Measurements from ENCODE around the gene RASA3.

Gene RASA3

GRCh38 chr13:114054830-114055439 is 77.5 kb downstream of the RASA3 start:
- DNase-seq (ENCODE audit: low spot score): no peak

DNA sequence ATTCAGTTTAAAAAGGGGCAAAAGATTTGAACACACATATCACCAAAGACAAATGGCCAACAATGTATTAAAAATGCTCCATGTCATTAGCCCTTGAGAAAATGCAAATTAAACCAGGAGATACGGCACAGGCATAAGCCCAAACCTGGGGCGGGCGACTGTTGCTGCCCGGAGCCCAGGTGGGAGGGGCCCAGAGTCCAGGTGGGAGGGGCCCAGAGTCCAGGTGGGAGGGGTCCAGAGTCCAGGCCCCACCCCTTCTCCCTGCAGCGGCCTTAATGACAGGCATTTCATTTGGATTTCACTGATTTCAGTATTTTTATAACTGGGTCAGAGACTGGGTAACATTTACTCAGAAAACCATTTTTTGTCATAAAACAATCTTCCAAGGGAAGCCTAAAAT is 78.2 kb downstream of the RASA3 start:
- no peak for DNase-seq (ENCODE audit: low spot score)

- no peak for DNase-seq (ENCODE audit: low spot score)
Observed at GRCh38 chr13:114053026-114053425, 79.4 kb downstream of the RASA3 start.

- no peak for DNase-seq (ENCODE audit: low spot score)
Observed at GRCh38 chr13:114050536-114051450, 81.6 kb downstream of the RASA3 start.

- DNase-seq (ENCODE audit: low spot score): no peak
Observed at GRCh38 chr13:114049626-114050101, 82.8 kb downstream of the RASA3 start.

GRCh38 chr13:114049026-114049425 is 83.4 kb downstream of the RASA3 start:
- DNase-seq (ENCODE audit: low spot score): no peak

DNA sequence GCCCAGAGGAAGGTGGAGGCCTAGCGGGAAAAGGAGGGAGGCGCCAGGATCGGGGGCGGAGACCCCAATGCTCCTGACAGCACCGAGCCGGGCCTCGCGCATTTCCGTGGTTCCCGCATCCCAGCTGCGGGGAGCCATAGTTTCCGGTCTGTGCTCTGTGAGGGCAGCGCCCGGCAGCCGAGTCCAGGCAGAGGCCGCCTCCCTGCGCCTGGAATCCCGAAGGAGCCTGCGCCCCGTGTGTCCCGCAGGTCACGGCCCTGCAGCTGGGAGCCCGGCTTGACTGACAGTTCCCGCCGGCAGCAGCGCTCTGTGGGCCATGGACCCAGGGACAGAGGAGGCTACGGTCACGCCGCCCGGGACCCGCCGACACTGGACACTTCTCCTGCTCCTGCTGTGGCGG is 84.0 kb downstream of the RASA3 start:
- DNase-seq (ENCODE audit: low spot score): no peak

DNA sequence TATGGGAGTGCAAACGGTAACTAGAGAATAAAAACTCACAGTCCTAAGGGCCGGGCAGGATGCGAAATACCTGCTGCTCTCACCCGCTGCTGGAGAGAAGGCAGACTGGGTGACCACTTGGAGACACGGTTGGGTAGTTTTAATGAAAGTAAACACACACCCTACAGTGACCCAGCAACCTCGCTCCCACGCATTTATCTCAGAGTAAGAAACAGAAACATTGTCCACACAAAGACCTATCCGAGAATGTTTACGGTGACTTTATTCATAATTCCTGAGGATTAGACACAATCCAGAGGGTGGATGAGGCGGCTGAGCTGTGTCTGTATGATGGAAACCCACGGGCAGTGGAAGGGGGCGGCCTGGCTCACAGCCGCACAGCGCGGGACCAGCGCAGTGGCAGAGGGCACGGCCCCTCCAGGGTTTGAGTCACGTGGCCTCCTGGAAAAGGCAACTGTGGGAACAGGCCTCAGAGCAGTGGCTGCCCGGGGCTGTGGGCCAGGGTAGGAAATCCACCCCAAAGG is 85.0 kb downstream of the RASA3 start:
- DNase-seq (ENCODE audit: low spot score): no peak

DNA sequence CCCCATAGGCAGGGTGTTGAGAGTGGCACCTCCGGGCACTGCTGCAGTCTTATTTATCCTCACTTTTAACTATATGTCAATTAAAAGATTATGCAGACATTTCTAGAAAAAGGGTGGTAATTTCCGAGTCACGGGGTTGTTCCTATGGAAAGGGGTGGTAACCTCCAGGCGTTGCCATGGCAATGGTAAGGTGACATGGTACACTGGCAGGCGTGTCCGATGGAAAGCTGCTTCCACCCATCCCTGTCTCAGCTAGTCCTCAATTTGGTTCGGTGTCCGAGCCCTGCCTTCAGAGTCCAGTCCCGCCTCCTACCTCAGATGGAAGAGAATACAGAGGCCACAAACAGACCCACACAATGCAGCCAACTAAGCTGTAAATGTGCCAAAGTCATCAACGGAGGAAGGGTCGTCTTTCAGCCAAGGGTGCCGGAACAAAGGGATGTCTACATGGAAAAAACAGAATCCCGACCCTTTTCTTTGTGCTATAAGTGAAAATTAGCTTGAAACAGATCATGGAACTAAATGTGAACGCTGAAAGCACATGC is 85.9 kb downstream of the RASA3 start:
- DNase-seq (ENCODE audit: low spot score): no peak

DNA sequence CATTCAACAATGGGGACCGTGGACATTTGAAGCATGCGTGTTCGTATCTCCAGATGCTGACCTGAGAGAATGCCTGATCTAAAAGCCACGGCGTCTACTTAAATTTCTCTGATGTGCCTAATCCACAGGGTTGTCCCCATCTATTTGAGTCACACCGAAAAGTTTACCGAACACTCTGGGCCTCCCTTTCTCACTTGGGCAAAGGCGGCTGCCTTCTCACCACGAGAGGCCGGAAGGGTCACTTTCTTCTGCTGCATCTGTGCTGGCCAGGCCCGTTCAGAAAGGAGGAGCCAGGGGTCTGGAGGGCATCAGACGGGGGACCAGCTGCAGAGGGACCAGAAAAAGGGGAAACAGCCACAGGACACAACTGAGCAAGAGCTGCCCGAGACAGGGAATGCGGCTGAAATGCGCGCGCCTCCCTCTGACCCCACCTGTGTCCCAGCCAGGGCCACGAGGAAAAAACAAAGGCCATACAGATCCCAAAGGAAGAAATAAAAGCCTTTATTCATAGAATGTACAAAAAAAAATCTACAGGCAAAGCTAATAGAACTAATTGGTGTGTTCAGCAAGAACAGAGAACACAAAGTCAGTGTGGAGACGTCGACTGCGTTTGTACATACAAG is 87.2 kb downstream of the RASA3 start:
- DNase-seq (ENCODE audit: low spot score): no peak

DNA sequence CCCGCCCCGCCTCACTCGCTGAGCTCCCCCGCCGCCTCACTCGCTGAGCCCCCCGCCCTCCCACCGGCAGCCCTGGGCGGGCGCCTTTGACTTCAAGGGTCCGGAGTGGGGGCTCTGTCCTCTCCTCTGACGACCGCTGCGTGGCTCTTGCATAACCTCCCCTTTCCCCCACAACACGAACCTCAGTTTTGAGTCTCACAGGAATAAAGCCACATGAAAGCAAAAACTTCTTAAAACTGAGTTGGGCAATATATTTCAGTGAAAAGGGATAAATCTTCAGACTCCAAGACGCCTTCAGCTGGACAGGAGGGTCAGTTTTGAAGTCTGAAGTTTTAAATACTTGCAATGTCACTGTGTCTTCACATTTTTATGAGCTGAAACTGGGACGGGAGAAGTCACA is 87.9 kb downstream of the RASA3 start:
- DNase-seq (ENCODE audit: low spot score): no peak

GRCh38 chr13:114043421-114044053 is 88.9 kb downstream of the RASA3 start:
- DNase-seq (ENCODE audit: low spot score): no peak

DNA sequence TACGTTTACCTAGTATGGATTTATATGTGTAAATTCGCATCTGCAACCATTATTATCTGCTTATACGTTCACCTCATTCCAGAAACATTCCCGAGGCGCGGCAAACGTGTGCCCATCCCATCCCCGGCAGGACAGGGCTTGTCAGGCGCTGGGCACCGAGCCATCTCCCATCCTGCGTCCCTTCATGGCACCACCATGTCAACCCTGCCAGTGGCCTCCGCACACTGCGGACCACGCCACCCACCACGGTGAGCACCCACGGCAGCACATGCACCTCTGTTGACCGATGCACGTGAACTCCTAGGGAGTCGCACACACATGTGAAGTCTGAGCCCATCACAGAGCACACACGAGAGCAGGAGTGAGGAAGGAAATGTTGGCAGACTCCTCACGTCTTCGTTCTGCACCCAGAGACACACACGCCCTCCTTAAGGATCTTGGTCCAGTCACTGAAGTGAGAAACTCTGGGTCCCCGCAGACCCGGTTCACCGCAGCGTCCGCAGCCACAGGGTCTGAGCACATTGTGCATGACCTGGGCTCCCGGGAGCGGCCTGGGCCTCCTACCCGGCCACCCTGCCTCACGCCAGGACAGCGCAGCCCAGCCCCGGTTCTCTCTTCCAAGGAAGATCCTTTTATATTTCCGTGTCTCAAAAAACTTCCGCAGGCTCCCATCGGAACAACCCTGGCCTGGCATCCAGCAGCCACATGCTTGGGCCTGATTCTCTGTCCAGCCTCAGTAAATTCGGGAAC is 90.2 kb downstream of the RASA3 start:
- no peak for DNase-seq (ENCODE audit: low spot score)

DNA sequence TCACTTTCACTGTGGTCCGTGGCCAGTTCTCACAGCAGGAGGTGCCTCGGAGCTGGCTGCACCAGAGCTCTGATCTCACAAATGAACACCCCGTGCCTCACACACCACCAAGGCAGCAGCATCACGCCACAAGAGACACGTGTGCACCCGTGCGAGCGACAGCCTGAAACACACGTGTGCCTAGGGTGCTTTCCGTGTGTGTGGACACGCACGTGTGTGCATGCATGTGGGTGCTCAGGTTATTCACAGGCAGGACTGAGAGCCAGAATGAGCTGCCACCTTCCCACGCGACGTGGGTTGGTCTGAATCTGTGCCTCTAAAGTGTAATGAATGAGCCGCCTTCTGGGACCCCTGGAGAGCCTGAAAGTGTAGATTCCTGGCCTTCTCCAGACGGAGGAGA is 90.9 kb downstream of the RASA3 start:
- DNase-seq (ENCODE audit: low spot score): no peak

DNA sequence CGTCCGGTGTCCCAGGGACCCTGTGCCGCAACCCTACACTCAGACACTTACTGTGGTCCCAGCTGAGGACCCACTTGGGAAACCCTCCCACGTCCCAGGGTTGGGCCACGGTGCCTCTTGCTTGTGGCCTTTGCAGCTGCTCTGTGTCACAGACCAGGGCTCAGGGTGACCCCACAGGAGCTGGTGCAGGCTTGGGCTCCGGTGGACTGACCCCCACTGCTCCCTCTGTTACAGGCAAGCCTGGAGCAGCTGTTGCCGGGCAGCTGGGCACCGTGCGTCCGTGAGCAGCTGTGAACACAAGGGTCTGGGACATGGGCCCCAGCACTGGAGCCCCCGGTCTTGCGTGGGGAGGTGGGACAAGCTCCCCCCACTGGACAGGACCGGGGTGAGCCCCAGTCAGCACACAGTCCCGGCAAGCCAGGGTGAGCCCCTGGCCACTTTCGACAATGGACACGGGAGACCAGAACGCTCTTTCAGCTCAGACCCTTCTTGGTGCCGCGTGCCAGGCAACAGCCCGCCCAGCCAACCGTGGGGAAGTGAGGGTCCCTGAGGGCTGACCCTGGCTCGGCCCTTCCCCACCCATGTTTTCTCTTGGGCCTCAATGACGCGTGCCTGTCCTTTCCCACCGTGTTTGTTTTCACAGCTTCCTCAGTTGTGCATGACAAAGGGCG is 92.8 kb downstream of the RASA3 start:
- no peak for DNase-seq (ENCODE audit: low spot score)

- no peak for DNase-seq (ENCODE audit: low spot score)
Observed at GRCh38 chr13:114038900-114039299, 93.5 kb downstream of the RASA3 start.

GRCh38 chr13:114038211-114038613 is 94.2 kb downstream of the RASA3 start:
- no peak for DNase-seq (ENCODE audit: low spot score)

GRCh38 chr13:114037674-114038073 is 94.7 kb downstream of the RASA3 start:
- no peak for DNase-seq (ENCODE audit: low spot score)

- DNase-seq (ENCODE audit: low spot score): no peak
Observed at GRCh38 chr13:114035583-114036531, 96.6 kb downstream of the RASA3 start.
